ENCODE measurements around the gene GRIA4. TPM values are rescaled to one million over a fixed set of nuclear protein-coding genes. Genes with fewer than 3 reads are reported as not detected.

GRIA4 gene
- total and polyA plus RNA-seq, 11 donors, result 0.45 TPM; not detected in 10

GRCh38 chr11:105642870-105643269 lies 33.0 kb downstream of the GRIA4 start:
- ATAC-seq (no peak), DNase-seq (no peak)
- no peaks in the 10 kb centered on the region for H3K4me1 ChIP-seq
- TF ChIP-seq, protein P1, sequence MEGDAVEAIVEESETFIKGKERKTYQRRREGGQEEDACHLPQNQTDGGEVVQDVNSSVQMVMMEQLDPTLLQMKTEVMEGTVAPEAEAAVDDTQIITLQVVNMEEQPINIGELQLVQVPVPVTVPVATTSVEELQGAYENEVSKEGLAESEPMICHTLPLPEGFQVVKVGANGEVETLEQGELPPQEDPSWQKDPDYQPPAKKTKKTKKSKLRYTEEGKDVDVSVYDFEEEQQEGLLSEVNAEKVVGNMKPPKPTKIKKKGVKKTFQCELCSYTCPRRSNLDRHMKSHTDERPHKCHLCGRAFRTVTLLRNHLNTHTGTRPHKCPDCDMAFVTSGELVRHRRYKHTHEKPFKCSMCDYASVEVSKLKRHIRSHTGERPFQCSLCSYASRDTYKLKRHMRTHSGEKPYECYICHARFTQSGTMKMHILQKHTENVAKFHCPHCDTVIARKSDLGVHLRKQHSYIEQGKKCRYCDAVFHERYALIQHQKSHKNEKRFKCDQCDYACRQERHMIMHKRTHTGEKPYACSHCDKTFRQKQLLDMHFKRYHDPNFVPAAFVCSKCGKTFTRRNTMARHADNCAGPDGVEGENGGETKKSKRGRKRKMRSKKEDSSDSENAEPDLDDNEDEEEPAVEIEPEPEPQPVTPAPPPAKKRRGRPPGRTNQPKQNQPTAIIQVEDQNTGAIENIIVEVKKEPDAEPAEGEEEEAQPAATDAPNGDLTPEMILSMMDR (IDR thresholded peaks at IDR 0.05), result no peak
- TF ChIP-seq POLR2A (IDR thresholded peaks at IDR 0.05), result no peak
- intact Hi-C loops (cut with DNase I), result no loop called here
- H3K4me3 ChIP-seq, result no peak overlapping the region
- peaks cover 0 to 15% (median 0%) of the 10 kb centered on the region in 12 donors for H3K9me3 ChIP-seq
- H3K27ac ChIP-seq, result no peak overlapping the region
- no peaks in the 10 kb centered on the region for H3K36me3 ChIP-seq
- H3K27me3 ChIP-seq, result no peaks in the 10 kb centered on the region

DNA sequence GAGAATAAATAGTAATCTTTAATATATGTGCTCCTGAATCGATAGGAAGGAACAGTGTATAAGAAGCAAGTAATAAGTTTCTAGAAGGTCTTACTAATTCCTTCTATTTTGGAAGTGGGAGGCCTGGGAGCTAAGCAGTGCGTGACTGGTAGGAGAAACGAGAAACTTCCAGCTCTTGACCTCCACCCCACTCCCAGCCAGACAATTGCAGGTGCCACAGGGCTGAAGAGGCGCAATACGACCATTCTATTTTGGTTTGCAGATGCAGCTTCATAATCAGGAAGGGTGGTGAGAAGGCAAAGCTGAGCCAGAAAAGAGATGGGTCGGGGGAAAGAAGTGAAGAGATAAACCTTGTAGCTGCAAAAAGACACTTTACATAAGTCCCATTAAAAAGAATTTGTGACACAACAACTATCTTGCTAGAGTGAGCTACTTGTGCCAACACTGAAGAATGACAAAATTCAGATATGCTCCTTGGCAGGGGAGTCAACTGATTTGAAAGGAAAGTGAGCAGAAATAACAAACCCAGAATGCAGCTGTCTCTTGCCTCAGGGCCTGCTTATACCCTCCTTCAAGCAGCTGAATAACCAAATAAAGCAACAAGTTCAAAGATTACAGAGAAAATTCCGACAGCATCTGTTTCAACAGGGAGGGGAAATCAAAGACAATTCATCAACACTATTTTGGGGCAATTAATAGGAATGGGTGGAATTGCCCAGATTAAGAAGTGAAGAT lies 35.1 kb downstream of the GRIA4 start:
- Histone ChIP-seq H3K27me3 (no peaks in the 10 kb centered on the region), H3K9me3 (peaks cover 0 to 15% (median 0%) of the 10 kb centered on the region in 12 donors), H3K36me3 (no peaks in the 10 kb centered on the region), H3K4me3 (no peak overlapping the region), H3K4me1 (no peaks in the 10 kb centered on the region), H3K27ac (no peak overlapping the region)
- DNase-seq, result no peak
- intact Hi-C loops (cut with DNase I), result no loop called here
- no peak for TF ChIP-seq POLR2A (IDR thresholded peaks at IDR 0.05)
- TF ChIP-seq, protein P1 (IDR thresholded peaks at IDR 0.05), result no peak
- no peak for ATAC-seq
- WGBS, 4 donors, result 56 to 62% (median 59%) methylated on average over 7 of the region's 7 CpGs

- Histone ChIP-seq H3K27me3 (no peaks in the 10 kb centered on the region), H3K4me3 (no peak overlapping the region), H3K36me3 (no peaks in the 10 kb centered on the region), H3K4me1 (no peaks in the 10 kb centered on the region), H3K9me3 (peaks cover 0 to 15% (median 0%) of the 10 kb centered on the region in 12 donors), H3K27ac (no peak overlapping the region)
- 64 to 83% (median 79%) methylated on average over 1 of the region's 1 CpG for WGBS, 4 donors
- TF ChIP-seq, protein P1 (IDR thresholded peaks at IDR 0.05), result no peak
- no peak for TF ChIP-seq POLR2A (IDR thresholded peaks at IDR 0.05)
- no peak for DNase-seq
- intact Hi-C loops (cut with DNase I), result no loop called here
- no peak for ATAC-seq
These were observed 37.9 kb downstream of the GRIA4 start for GRCh38 chr11:105647780-105648179.

DNA sequence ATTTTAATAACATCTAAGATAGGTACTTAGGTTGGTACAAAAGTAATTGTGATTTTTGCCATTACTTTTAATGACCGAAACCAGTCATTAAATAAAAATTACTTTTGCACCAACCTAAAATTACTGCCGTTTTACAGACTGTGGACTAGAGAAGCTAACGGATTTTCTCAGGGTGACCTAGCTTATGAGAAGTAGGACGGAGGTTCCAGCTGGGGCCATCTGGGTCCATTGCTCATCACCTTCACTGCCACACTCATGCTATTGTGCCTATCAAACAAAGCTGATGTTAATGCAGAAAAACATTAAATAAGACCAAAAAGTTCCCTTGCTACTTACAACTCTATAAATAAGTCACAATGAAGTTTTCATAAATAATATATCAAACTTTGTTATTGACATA lies 38.9 kb downstream of the GRIA4 start:
- 71 to 90% (median 75%) methylated on average over 4 of the region's 4 CpGs for WGBS, 4 donors
- no peaks in the 10 kb centered on the region for H3K27me3 ChIP-seq
- TF ChIP-seq, protein P1 (IDR thresholded peaks at IDR 0.05), result no peak
- no peak for TF ChIP-seq POLR2A (IDR thresholded peaks at IDR 0.05)
- no peak for DNase-seq
- H3K36me3 ChIP-seq, result no peaks in the 10 kb centered on the region
- H3K9me3 ChIP-seq, result peaks cover 0 to 15% (median 0%) of the 10 kb centered on the region in 12 donors
- intact Hi-C loops (cut with DNase I), result no loop called here
- no peak overlapping the region for H3K27ac ChIP-seq
- no peaks in the 10 kb centered on the region for H3K4me1 ChIP-seq
- no peak overlapping the region for H3K4me3 ChIP-seq
- ATAC-seq, result no peak

Data from heart left ventricle (tissue), 16 donors.